ENCODE results near the gene NR2F1. TPM values are rescaled to one million over a fixed set of nuclear protein-coding genes. Genes with fewer than 3 reads are reported as not detected.

The NR2F1 gene
- total RNA-seq, 1 experiment from 2014 or later, result 51.2 TPM

- no peaks in the 10 kb centered on the region for H3K36me3 ChIP-seq (ENCODE audit: control insufficient read depth in 1 of 2, insufficient read depth in 2 of 2, low read length in 2 of 2)
- H4K20me1 ChIP-seq (ENCODE audit: insufficient read depth), result no peaks in the 10 kb centered on the region
- H3K9me3 ChIP-seq (ENCODE audit: control insufficient read depth in 1 of 2, insufficient read depth in 1 of 2, low read depth in 1 of 2, low read length in 2 of 2), result no peaks in the 10 kb centered on the region
- TF ChIP-seq EZH2 (IDR thresholded peaks at IDR 0.05) (no peak), ZNF274 (IDR thresholded peaks at IDR 0.05; ENCODE audit: low read depth, low read length) (no peak), ZFX (IDR thresholded peaks at IDR 0.05) (no peak), FOSL1 (IDR thresholded peaks at IDR 0.05; ENCODE audit: low read depth) (no peak), POLR2A (IDR thresholded peaks at IDR 0.05; ENCODE audit: borderline replicate concordance, extremely low read depth, insufficient read depth, insufficient read length) (no peak), CEBPB (IDR thresholded peaks at IDR 0.05; ENCODE audit: low read depth) (no peak), TCF7L2 (IDR thresholded peaks at IDR 0.05; ENCODE audit: borderline replicate concordance, extremely low read depth, insufficient read depth, insufficient read length) (no peak)
- TF ChIP-seq, protein P1, sequence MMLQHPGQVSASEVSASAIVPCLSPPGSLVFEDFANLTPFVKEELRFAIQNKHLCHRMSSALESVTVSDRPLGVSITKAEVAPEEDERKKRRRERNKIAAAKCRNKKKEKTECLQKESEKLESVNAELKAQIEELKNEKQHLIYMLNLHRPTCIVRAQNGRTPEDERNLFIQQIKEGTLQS (IDR thresholded peaks at IDR 0.05), result no peak
- TF ChIP-seq, protein P2, sequence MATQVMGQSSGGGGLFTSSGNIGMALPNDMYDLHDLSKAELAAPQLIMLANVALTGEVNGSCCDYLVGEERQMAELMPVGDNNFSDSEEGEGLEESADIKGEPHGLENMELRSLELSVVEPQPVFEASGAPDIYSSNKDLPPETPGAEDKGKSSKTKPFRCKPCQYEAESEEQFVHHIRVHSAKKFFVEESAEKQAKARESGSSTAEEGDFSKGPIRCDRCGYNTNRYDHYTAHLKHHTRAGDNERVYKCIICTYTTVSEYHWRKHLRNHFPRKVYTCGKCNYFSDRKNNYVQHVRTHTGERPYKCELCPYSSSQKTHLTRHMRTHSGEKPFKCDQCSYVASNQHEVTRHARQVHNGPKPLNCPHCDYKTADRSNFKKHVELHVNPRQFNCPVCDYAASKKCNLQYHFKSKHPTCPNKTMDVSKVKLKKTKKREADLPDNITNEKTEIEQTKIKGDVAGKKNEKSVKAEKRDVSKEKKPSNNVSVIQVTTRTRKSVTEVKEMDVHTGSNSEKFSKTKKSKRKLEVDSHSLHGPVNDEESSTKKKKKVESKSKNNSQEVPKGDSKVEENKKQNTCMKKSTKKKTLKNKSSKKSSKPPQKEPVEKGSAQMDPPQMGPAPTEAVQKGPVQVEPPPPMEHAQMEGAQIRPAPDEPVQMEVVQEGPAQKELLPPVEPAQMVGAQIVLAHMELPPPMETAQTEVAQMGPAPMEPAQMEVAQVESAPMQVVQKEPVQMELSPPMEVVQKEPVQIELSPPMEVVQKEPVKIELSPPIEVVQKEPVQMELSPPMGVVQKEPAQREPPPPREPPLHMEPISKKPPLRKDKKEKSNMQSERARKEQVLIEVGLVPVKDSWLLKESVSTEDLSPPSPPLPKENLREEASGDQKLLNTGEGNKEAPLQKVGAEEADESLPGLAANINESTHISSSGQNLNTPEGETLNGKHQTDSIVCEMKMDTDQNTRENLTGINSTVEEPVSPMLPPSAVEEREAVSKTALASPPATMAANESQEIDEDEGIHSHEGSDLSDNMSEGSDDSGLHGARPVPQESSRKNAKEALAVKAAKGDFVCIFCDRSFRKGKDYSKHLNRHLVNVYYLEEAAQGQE (IDR thresholded peaks at IDR 0.05; ENCODE audit: low read depth), result no peak
- ChIA-PET POLR2A (no interaction called here), RAD21 (ENCODE audit: low non-redundant PET in 1 of 2, low total read pairs in 2 of 2, uncharacterized antibody in 2 of 2, unreplicated experiment in 2 of 2) (no interaction called here), CTCF (no interaction called here)
- H3K79me2 ChIP-seq (ENCODE audit: insufficient read depth, low read length), result no peaks in the 10 kb centered on the region
- no peaks in the 10 kb centered on the region for H3K9me2 ChIP-seq (ENCODE audit: insufficient read depth)
- no peak overlapping the region for H2AFZ ChIP-seq (ENCODE audit: low read depth, low read length, poor library complexity, severe bottlenecking)
- DNase-seq (ENCODE audit: low read depth, low spot score) (no peak), ATAC-seq (no peak)
- H3K27ac ChIP-seq (ENCODE audit: low read depth, low read length), result no peak overlapping the region
- intact Hi-C loops (cut with micrococcal nuclease), result loop anchor here (5.0 to 10.0 kb wide), 3 partner anchors 193 to 1245 kb away; no protein-coding TSS in a partner anchor
- peaks cover 53% of the 10 kb centered on the region for H3K27me3 ChIP-seq (ENCODE audit: insufficient read depth, low read length)
- peaks cover 14 to 18% of the 10 kb centered on the region in 2 experiments; a peak in 2 of 4 replicates for H3K4me1 ChIP-seq (ENCODE audit: control insufficient read depth in 1 of 2, insufficient read depth in 2 of 2, low read length in 2 of 2)
- no peak overlapping the region for H3K4me2 ChIP-seq (ENCODE audit: low read length)
- no peak overlapping the region for H3K4me3 ChIP-seq (replicated peaks in 1 of 2; ENCODE audit: low read depth in 1 of 2, low read length in 2 of 2)
- H3K9ac ChIP-seq (ENCODE audit: low read length), result no peak overlapping the region
- no TSS peak for BruUV-seq (replicated peaks)
Measured at GRCh38 chr5:93609762-93610161, 26.7 kb downstream of the NR2F1 start.

All from HCT116 (cell line).